Hematopoietic multipotent progenitor cell treated with erythropoietin and hydrocortisone succinate and interleukin-3 and kit ligand, for 8 days (in vitro differentiated cells): ENCODE data around the gene RNF157.

Experiments
- DNase-seq: peaks from one replicate; pipeline ENCODE4 v3.0.0-alpha.2; 2015

Gene RNF157

DNA sequence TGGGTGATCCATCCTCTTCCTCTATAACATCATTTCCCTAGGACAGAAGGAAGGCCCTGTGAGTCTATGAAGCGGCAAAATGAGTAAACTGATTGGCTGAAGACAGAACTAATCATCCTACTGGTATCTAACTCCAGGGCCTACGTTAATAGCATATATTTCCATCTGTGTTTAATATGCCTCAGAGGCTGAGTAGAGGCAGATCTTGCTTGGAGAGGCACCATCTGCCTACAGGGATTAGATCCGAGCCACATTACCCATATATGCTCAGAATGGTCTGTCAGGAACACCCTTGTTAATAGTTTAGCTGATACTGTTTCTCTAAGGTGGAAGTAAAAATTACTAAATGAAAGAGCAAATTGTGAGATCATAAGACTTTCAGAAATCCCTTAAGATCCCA, 86.0 kb downstream of the RNF157 start:
- no peak for DNase-seq

DNA sequence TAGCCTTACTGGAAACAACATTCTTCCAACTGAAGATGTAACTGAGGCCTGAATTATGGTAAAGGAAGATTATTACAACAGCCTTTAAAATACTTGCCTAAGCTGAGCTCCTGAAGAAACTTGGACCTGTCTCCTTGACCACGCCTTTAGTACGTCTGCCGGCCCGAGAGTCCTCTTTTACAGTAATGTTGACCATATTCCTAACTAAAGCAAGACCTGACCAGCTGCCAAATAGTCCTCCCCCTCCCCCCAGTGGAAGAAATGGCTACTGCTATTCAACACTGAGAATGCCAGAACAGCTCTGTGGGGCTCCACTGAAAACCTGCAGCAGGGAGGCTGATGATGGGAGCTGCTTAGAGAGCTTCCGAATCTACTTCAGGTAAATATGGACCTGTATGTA, 86.7 kb downstream of the RNF157 start:
- DNase-seq, result no peak

DNA sequence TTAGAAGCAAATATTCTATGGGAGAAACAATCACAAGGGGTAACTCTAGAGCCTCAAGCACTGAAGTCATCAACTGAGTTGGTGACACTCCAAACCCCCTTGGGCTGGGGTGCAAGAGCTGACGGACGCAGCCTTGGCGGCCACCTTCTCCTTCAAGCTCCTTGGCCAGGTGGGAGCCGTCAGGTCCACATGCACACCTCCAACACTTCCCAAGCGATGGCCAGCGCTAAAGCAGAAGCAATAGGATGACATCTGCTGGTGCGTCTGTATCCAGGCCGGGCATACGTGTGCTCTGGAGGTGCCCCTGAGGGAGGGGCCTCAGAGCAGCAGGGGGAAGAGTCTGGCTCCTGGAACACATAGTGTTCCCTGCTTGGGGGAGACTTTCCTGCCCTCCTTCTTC, 87.1 kb downstream of the RNF157 start:
- DNase-seq, result no peak

DNA sequence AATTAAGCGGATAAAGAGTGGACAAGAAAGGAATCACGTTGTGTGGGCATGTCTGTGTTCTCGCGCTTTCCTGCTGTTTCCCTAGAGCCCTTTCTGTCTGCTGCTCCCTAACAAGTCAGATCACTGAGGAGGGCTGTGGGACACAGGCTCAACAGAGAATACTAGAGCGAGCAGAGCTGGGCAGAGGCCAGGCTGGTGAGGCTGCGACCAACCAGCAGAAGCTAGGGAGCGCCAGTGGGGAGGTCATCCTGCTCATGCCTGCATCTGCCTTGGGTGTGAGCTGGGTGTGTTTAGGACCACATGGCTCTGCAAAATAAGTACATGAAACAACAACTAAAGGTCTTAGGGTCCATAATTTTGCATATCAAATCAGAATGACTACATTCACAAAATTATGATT, 87.7 kb downstream of the RNF157 start:
- peak; percentile 32 for DNase-seq

DNA sequence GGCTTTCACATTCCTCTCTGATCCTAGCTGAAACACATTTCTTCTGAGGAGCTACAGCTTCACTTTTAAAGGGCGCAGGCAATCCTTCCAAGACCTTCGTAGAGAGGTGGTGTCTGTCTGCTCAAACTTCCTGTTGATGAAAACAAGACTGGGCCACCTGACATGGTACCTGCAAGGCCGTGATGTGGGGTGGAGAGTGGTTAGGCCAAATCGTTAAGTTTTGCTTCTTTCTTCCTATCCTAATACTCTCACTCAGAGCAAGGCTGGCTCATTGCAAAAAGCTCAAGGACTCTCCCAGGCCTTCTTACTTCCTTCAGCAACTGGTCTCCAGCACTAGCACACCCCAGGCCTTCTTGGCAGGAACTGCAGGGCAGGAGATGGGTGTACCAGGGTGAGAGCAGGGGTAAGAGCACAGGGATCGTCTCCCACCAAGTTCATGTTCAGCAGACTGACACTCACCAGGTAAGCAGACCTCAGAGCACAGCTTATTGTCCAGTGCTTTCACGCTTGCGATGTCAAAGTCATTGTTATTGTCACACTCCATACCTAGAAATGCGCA, 88.3 kb downstream of the RNF157 start:
- DNase-seq, result no peak

DNA sequence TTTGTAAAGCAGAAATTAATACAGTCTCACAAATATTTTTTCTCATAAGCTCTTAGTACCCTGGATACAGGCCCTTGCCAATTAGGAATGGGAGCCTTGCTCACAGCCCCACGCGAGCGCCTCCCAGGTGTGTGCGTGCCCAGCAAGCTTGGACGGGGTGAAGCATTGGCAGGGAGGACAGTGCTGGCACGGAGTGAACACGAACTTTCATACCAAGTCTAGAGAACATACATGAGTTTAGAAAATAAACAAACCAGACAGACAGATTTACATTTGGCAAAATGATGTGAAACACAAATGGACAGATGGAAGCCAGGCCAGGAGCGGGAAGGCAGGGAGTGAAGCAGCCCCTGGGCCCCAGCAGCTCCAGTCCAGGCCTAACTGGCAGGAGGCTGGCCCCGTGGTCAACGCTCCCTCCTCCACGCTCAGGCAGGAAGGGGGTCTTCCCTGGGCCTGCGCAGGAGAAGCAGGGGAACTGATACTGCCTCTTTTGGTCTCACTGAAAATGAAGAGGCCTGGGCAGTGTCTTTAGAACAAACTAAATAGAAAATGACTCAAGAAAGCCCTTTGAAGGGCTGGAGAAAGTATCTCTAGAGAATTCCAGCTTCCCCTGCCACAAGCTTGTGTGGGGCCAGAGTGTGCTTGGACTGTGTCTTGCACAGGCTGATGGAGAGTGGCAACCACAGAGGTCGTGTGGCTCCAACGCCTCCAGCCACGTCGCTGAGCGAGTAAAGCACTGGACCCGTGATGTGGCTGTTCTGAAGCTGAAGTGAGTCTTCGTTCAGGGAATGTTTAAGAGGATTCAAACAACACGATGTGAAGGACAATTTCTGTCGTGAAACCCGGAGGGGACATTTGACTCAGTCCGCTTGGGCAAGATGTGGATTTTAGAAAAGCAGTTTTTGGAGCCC, 89.3 kb downstream of the RNF157 start:
- no peak for DNase-seq

DNA sequence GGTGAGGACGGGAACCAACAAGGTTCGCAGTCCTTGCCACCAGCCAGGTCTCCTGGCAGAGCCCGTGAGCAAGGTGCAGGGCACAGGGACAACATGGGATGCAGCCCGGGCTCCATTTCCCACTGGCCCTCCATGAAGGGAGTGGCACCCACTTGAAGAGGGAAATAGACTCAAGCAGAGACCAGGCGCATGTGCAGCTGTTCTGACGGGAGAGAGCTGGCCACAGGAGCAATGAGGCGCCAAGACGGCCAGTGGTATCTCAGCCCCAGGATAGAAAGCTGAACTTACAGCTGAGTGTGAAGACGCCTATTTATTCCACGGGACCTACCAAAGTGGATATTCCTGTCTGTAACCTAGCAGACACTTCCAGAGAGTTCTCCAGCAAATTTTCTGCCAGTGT, 91.1 kb downstream of the RNF157 start:
- DNase-seq, result no peak

DNA sequence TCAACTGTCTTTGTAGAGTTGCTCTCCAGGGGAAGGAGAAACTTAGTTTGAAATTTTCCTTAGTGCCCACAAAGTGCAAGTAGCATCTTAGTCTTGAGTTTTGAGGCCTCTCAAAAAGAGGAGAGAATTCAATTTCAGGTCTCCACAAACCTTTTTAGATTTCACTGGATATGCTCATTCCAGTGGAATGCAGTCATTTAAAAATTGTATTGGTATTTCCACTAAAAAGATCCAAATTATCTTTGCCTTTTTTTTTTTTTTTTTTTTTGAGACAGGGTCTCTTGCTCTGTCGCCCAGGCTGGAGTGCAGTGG, 92.3 kb downstream of the RNF157 start:
- no peak for DNase-seq

DNA sequence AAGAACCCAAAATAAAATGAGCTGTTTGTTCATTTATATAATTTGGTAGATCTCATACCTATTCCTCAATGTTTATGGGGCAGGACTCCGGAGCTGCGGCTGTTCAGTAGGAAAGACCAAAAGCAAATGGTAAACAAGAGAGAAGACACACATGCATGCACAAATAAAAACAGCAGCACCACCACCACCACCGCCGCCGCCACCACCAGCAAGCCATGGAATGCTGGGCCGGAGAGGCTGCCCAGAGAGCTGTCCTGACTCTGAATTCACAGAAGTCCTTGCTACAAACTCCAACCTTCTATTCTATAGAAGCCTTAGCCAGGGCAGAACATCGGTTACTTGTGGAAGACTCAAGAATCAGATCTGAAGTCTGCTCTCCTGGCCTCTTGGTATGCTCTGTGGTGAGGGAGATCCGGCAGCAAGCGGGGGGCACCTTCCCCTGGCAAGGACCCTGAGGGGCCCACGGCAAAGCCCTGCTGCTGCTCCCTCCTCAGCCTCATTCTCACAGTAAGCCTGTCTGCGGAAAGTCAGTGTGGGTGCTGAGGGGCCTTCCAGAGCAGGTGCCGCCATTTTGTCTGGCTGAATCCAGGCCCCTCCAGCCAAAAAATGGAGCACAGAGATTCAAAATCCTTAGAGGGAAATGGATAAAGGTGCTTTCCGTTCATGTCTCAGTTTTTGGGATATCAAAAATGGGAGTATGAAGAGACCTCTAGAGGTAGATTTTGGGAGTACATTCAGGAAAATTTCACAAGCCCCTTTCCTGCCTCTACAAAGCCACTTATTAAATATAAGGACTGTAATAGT, 92.9 kb downstream of the RNF157 start:
- DNase-seq, result peak; percentile 49

DNA sequence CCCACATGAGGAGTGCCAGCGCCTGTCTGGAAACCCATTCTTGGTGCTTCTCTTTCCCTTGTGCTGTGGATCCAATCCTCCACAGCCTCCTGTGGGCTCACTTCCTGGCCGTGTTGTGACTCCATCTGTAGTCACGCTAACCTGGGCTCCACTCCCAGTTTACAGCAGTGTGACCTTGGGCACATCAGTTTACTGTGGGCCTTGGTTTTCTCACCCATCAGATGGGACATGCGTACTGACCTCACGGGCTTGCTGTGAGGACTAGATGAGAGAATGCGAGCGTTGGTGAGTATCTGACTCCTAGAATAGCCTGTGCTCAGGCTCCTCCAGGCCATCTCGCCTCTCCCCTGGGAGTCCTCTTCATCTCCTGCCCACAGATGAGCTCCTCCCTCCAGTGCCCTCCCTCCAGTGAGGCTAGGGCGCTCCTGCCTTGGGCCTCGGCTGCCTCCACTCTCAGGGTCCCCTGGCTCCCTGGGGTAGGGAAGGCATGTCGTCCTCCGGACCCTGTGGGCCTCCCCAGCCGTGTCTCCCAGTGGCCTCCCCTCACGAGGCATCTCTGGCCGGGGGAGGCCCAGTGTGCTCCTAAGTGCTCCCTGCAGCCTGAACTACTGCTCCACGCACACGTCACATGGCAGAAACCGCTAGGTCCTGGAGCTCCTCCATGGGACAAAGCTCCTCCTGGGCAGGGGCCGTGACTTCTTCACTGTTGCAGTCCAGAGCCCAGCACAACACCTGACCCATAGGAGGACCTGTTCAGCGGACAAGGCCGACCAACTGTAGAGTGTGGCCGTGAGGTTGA, 94.0 kb downstream of the RNF157 start:
- DNase-seq, result no peak

DNA sequence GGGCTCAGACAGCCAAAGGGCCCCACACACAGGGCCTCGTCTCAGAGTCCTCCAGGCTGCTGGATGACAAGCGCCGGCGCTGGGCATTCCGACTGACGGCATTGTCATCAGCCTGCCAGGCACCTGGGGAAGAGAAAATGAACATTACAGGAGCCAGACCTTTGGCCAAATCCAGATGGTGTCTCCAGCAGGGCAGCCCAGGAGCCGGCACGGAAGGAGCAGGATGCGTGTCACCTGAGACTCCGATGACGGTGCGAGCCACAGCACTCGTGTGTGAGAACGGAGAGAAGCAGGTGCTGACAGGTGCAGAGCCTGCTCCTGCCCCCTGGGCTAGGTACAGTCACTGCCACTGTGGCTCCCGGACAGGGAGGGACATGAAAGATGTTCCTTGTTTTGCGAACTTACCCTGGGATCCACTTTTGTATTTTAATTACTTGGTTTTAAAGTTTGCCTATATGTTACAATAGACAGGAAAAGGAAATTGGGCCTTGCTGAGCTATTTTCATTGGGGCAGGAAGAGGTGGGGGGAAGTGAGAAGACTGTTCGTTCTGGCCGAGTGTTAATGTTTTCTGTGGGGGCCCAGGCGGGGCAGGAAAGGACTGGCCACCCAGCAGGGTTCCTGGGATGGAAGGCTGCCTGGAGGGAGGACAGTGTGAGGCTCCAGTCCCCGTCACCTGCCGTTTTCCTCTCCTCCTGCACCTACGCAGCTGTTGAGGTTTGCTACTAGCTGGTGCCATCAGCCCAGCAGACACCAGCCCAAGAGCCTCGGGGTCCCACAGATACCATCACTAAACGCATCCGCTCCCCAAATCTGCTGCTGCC, 94.9 kb downstream of the RNF157 start:
- no peak for DNase-seq

DNA sequence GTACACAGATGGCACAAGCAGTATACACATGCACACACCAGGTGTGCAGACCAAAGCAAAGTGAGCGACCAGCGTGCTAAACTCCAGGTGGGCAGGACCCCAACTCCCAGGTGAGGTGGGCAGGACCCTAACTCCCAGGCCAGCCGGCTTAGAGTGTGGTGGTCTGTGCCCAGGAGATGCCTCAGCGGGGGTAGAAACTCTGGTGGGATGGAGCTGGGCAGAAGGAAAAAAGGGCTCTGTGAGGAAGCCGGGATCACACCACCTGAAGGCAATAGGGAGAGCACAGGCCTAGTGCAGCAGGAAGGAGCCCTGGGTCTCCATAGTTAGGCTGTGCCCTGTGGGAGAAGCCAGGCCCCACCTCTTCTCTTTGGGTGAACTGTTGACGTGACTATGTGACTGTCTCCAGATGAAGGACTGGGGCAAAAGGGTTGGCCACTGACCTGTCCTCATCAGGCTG, 97.7 kb downstream of the RNF157 start:
- DNase-seq, result no peak

DNA sequence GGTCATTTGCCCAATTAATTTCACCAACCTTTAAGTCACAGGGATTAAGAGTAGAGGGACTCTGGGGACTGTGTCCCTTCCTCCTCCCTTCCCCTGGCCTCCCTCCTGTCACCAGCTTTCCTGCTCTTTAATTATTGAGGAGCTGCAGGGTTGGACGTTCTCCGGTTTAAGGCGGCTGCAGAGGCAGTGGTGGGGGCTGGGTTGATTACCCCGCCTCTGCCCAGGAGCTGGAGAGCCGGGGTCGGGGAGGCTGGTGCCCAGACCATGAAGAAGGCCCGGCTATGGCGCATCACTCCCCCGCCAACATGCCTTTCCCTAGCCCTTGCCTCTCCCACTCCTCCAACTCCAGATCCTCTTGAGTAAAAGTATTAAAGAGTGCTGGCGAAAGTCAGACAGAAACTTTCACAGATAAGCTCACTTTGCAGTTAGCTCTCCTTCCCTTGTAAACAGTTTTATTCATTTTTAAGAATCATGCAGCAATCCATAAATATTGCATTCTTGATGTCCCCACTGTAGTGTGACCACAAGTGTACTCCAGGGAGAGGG, 98.2 kb downstream of the RNF157 start:
- no peak for DNase-seq

DNA sequence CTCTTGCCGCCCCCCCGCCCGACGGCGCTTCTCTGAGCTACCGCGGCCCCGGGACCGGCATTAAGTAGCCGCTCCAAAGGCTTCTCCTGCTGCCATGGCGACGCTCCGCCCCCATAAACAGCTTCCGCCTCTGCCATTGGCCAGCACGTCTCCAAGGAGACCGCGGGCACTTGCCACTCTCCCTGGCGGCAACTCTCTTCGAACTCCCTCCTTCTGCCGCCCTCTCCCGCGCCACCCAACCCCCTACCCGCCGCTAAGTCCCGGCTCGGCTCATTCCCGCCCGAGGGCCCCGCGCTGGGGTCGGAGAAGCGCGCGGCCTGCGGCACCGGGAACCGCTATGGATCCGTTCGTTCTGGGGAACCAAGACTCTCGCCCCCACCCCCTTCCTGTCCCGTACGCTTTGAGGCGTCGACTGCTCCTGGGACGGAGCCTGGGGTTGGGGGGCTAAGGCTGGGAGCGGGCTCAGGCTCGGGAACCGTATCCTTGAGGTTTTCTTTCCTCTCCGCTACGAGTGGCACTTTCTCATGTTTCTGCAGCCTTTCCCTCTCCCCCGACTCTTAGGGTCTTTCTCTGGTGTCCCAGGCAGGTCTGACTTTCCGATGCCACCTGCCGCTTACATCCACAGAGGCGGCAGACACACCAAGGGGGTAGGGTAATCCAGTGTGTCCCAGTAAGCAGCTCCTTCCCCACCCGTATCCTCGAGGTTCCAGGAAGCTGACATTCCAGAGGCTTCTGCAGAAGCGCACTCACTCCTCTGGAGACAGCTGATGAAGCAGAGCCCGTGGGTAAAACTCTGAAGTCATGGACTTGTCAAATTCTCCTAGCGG, 98.9 kb downstream of the RNF157 start, which contains the start of gene FOXJ1:
Gene FOXJ1 (minus strand): TSS at position 34 of the 827 bp plus-strand sequence. CDS start 850 bp downstream, outside the sequence.
- DNase-seq, result peak; percentile 94

DNA sequence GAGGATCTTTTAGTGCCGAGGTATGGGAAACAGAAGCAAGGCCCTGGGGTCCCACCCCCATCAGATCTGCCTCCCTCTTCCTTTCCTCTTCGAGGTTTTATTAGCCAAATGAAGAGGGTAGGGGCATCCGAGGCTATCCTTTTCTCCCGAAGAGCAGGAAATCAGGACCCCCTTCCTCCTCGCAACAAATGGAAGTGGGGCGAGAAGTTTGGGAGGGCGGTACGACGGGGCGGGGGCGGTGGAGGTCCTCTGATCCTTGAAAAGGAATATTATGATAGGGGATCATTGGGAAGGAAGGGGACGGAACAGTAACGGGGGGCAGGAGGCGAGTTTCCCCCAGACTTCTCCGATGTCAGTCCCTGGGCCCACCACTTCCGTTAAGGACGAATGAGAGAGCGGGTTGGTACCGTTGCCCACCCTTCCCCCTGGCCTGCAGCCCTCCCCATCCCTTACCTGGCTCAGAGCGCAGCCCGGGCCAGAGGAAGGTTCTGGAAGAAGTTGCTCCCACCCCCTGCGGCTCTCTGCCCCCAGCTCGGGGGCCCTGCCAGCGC, 99.6 kb downstream of the RNF157 start:
- no peak for DNase-seq

DNA sequence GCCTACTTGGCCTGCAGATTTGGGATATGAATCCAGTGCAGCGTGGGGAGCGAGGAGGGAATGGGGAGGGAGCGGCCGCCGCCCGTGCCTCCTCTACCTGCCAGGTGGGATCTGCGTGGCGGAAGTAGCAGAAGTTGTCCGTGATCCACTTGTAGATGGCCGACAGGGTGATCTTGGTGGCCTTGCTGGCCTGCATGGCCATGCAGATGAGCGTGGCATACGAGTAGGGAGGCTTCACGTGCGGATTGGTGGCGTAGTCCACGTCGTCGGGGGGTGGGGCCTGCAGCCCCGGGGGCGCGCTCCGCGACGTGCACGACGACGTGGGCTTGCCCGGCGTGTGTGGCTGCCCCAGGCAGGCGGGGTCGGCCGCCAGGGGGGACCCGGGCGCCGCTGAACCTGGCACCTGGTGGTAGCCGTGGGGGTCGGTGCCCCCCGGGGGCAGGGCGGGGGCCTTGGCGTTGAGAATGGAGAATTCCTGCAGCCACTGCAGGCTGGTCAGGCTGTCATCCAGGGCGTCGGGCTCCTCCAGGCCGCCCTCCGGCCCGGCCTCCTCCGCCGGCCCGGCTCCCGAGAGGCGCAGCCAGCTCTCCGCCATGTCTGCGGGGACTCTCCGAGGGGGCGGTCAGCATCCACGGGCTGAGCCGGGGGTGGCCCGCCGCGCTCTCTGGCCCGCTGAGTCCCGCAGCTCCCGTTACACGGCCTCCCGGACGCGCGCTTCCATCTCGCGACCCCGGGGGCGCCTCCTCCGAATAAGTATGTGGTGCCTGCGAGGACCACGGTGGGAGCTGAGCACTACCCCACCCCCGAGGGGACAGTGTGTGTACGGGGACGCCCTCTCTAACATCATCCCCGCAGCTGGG, 100.3 kb downstream of the RNF157 start:
- peak; percentile 20 for DNase-seq

DNA sequence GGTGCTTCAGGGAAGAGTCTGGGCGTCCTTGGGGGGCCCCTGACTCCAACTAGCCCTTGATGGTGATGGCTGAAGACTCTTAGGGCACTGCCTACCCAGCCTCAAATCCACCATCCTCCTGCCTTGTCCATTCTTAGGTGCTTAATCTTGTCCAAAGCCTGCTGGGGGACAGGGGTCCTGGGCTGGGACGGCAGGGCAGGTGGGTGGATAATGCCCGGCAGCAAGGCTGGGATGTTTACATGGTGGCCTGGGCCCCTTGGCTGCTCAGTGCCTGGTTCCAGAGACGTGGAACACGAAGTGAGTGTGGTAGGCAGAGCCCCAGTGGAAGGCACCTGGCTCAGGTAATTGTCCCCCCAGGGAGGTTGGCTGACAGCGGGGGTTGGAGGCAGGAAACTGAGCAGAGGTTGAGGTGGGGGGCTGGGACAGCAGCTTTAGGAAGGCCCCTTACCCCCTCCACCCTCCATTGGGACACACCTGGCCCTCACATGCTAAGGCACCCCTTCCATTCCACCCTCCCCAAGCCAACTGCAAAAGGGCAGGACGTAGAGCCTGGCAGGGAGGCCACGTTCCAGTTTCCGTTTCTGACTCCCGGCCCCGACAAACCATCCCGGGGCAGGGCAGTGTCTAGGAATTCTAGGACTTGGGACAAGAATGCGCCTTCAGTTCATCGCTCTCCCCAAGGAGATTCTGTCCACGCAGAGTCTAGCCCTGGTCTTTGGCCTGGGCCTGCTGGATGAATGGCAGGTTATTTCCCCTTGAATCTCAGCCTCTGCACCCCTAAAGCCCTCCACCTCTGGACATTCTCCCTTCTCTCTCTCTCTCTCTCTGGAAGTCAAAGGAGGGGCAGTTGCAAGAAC, 101.2 kb downstream of the RNF157 start:
- DNase-seq, result no peak

DNA sequence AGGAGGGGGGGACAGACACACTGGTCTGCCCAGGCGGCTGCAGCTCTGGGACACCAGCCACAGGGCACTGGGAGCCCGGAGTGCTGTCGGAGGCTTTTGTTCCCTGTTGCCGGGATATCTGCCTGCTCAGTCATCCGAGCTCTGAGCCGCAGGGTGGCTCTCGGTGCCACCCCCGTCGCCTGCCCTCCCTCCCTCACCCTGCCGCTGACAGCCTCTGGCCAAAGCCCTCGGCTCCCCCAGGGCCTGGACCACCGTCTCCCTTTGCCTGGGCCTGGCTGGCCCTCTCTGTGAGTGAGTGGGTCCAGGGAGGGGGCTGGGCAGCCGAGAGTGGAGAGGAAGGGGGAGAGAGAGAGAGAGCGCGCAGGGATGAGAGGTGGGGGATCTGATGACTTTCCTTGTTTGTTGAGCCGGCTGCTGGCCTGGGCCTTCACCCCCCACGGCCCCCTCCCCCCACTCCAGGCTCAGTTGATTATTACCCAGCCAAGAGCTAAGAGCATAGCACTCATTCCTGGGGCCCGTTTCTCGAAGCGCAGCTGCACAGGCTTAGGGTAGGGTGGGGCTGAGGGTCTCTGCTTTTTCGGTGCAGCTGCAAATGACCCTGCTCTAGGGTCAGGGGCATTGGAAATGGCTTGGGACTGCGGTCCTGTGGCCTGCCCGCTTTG, 101.9 kb downstream of the RNF157 start:
- DNase-seq, result no peak
